Tibial nerve (tissue), 4 donors: ENCODE measurements around the gene INPP5E. TPM values are rescaled to one million over a fixed set of nuclear protein-coding genes. Genes with fewer than 3 reads are reported as not detected.

Source experiments
- DNase-seq, 2 donors: peaks; one replicate each; pipeline ENCODE4 v3.0.0-alpha.2; 2019; ENCODE audit warnings: low spot score in 2 of 2
- H3K27ac ChIP-seq, 4 donors: fragments of 200-600 bp; sonication (generic) in 3 of 4; one replicate each; pipeline ENCODE4 v1.5.1; 2017 to 2019; ENCODE audit warnings: mild to moderate bottlenecking in 1 of 4
- H3K27me3 ChIP-seq, 2 donors: fragments of 200-600 bp; sonication (generic) in 1 of 2; one replicate each; pipeline versions ENCODE4 v1.5.1 to v1.6.0; 2017 to 2019
- H3K36me3 ChIP-seq, 3 donors: fragments of 200-600 bp; sonication (generic); one replicate each; pipeline ENCODE4 v1.5.1; 2018 to 2019
- H3K4me1 ChIP-seq, 4 donors: fragments of 200-600 bp; sonication (generic) in 3 of 4; one replicate each; pipeline ENCODE4 v1.5.1; 2017 to 2019
- H3K4me3 ChIP-seq, 4 donors: fragments of 200-600 bp; sonication (generic) in 3 of 4; one replicate each; pipeline ENCODE4 v1.5.1; 2017 to 2019; ENCODE audit warnings: mild to moderate bottlenecking in 1 of 4, moderate library complexity in 1 of 4
- H3K9me3 ChIP-seq, 4 donors: fragments of 200-600 bp; sonication (generic) in 3 of 4; one replicate each; pipeline ENCODE4 v1.5.1; 2017 to 2019
- EP300 ChIP-seq, 2 donors: sonication (generic); formaldehyde crosslinking; IDR thresholded peaks; one replicate each; pipeline ENCODE4 v1.6.1; 2017; ENCODE audit warnings: antibody characterized with exemption in 2 of 2, mild to moderate bottlenecking in 1 of 2
- POLR2A ChIP-seq, 2 donors: fragments of 450-650 bp; IDR thresholded peaks; one replicate each; pipeline ENCODE4 v1.6.1; 2017; ENCODE audit warnings: antibody characterized with exemption in 2 of 2, mild to moderate bottlenecking in 2 of 2, moderate library complexity in 2 of 2
- WGBS, 2 donors: methylation state at CpG; one replicate each; pipeline ENCODE4 v1.1.5; 2018; 5-methylcytosine and 5-hydroxymethylcytosine counted together
- total RNA-seq, 4 donors: library from RNA; depleted of rRNA; stranded (reverse); fragments of >200 nt; gene quantifications; one replicate each; pipeline ENCODE4 v1.1.0, GENCODE V29; 2016
- TF ChIP-seq, protein P1 (sequence below), 5 experiments: fragments of 200-600 bp in 3 of 5; fragments of 450-650 bp in 2 of 5; sonication (generic) in 3 of 5; IDR thresholded peaks; one replicate each; pipeline ENCODE4 v1.5.1; 2016 to 2019; ENCODE audit warnings: antibody characterized with exemption in 5 of 5, mild to moderate bottlenecking in 3 of 5, moderate library complexity in 2 of 5

INPP5E gene
- total RNA-seq, 4 donors from 2014 or later, result 15.1 to 23.1 (median 18.6) TPM

GRCh38 chr9:136396219-136396515 lies 43.5 kb downstream of the INPP5E start:
- 71 to 74% methylated on average over 4 of the region's 4 CpGs for WGBS, 2 donors
- Histone ChIP-seq H3K27ac (no peak overlapping the region), H3K4me1 (peaks cover 0 to 43% (median 18%) of the 10 kb centered on the region in 4 donors), H3K36me3 (peaks cover 0 to 69% (median 13%) of the 10 kb centered on the region in 3 donors), H3K4me3 (no peak overlapping the region), H3K9me3 (no peaks in the 10 kb centered on the region), H3K27me3 (no peaks in the 10 kb centered on the region)
- DNase-seq, result no peak
- TF ChIP-seq EP300 (IDR thresholded peaks at IDR 0.05), result no peak
- TF ChIP-seq POLR2A (IDR thresholded peaks at IDR 0.05), result no peak
- TF ChIP-seq, protein P1, sequence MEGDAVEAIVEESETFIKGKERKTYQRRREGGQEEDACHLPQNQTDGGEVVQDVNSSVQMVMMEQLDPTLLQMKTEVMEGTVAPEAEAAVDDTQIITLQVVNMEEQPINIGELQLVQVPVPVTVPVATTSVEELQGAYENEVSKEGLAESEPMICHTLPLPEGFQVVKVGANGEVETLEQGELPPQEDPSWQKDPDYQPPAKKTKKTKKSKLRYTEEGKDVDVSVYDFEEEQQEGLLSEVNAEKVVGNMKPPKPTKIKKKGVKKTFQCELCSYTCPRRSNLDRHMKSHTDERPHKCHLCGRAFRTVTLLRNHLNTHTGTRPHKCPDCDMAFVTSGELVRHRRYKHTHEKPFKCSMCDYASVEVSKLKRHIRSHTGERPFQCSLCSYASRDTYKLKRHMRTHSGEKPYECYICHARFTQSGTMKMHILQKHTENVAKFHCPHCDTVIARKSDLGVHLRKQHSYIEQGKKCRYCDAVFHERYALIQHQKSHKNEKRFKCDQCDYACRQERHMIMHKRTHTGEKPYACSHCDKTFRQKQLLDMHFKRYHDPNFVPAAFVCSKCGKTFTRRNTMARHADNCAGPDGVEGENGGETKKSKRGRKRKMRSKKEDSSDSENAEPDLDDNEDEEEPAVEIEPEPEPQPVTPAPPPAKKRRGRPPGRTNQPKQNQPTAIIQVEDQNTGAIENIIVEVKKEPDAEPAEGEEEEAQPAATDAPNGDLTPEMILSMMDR (IDR thresholded peaks at IDR 0.05), result no peak

GRCh38 chr9:136395345-136396218 lies 44.1 kb downstream of the INPP5E start:
- WGBS, 2 donors, result 81 to 88% methylated on average over 25 to 26 of the region's 26 CpGs
- no peak overlapping the region for H3K4me3 ChIP-seq
- DNase-seq, result no peak
- no peaks in the 10 kb centered on the region for H3K9me3 ChIP-seq
- H3K27me3 ChIP-seq, result no peaks in the 10 kb centered on the region
- no peak overlapping the region for H3K27ac ChIP-seq
- peaks cover 0 to 75% (median 13%) of the 10 kb centered on the region in 3 donors for H3K36me3 ChIP-seq
- no peak for TF ChIP-seq POLR2A (IDR thresholded peaks at IDR 0.05)
- TF ChIP-seq, protein P1 (IDR thresholded peaks at IDR 0.05), result no peak
- TF ChIP-seq EP300 (IDR thresholded peaks at IDR 0.05), result no peak
- peaks cover 0 to 40% (median 16%) of the 10 kb centered on the region in 4 donors for H3K4me1 ChIP-seq

GRCh38 chr9:136395020-136395340 lies 44.7 kb downstream of the INPP5E start:
- no peak overlapping the region for H3K27ac ChIP-seq
- H3K4me3 ChIP-seq, result no peak overlapping the region
- no peak for DNase-seq
- H3K27me3 ChIP-seq, result no peaks in the 10 kb centered on the region
- no peak for TF ChIP-seq POLR2A (IDR thresholded peaks at IDR 0.05)
- no peak for TF ChIP-seq EP300 (IDR thresholded peaks at IDR 0.05)
- TF ChIP-seq, protein P1 (IDR thresholded peaks at IDR 0.05), result no peak
- WGBS, 2 donors, result 95 to 96% methylated on average over 11 of the region's 13 CpGs
- no peaks in the 10 kb centered on the region for H3K9me3 ChIP-seq
- H3K4me1 ChIP-seq, result peaks cover 0 to 34% (median 12%) of the 10 kb centered on the region in 4 donors
- peaks cover 0 to 76% (median 13%) of the 10 kb centered on the region in 3 donors for H3K36me3 ChIP-seq

DNA sequence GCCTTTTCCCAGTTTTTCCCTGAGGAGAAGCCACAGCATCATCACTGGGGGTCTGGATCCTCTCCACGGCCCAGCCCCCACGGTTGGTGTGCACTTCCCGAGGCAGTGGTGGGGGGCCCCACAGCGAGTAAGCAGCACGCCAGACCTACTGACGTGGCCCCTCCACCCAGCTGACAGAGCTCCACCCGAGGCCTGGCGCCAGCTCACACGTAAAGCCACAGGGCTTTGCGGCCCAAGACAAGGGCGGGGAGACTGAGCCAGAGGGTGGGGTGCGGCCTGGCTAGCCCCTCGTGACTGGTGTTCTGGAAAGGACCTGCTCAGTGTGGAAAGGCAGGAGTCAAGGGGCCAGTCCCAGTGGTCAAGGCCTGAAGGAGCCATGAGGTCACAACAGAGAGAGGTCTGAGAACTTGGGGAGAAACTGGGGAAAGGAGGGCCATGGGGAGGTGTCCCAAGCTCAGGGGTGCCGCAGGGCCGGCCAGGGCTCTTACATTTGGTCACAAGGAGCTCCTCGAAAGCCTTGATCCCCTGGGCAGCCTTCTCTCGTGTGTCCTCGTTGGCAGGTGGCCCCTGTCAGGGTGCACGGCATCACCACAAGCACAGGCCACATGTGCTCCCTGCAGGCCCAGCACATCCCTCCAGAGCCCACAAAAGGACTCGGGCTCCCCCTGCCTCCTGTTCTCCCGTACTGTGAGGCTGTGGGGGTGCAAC lies 45.2 kb downstream of the INPP5E start:
- Histone ChIP-seq H3K27ac (no peak overlapping the region), H3K9me3 (no peaks in the 10 kb centered on the region), H3K4me3 (no peak overlapping the region), H3K4me1 (peaks cover 0 to 33% (median 11%) of the 10 kb centered on the region in 4 donors), H3K27me3 (no peaks in the 10 kb centered on the region), H3K36me3 (peaks cover 2 to 82% (median 13%) of the 10 kb centered on the region in 3 donors)
- 88 to 96% methylated on average over 20 to 21 of the region's 21 CpGs for WGBS, 2 donors
- TF ChIP-seq EP300 (IDR thresholded peaks at IDR 0.05) (no peak), POLR2A (IDR thresholded peaks at IDR 0.05) (no peak)
- TF ChIP-seq, protein P1 (IDR thresholded peaks at IDR 0.05), result no peak
- no peak for DNase-seq

DNA sequence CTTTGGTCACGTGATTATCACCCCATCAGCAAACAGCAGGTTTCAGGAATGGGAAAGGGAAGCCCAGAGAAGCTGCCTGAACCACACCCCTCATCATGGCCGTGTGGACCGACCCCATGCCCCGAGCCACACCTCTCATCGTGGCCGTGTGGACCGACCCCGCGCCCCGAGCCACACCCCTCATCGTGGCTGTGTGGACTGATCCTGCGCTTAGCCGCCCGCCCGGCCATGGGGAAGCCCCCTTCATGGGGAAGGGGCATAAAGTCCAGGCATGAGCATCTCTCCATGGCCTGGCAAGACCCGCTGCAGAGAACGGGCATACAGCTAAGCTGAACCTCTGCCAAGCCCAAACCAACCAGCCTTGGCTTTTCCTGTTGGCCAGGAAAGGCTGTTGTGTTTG lies 46.1 kb downstream of the INPP5E start:
- Histone ChIP-seq H3K4me1 (peaks cover 0 to 24% (median 2%) of the 10 kb centered on the region in 4 donors), H3K27ac (peak overlapping the region in 1 of 4 donors; percentile 56), H3K27me3 (no peaks in the 10 kb centered on the region), H3K9me3 (no peaks in the 10 kb centered on the region), H3K4me3 (no peak overlapping the region), H3K36me3 (peaks cover 2 to 91% (median 13%) of the 10 kb centered on the region in 3 donors)
- WGBS, 2 donors, result 84 to 92% methylated on average over 8 to 16 of the region's 17 CpGs
- DNase-seq, result no peak
- no peak for TF ChIP-seq EP300 (IDR thresholded peaks at IDR 0.05)
